Smooth muscle cell (in vitro differentiated cells): Measurements from ENCODE around the gene CYB5B. TPM values are rescaled to one million over a fixed set of nuclear protein-coding genes. Genes with fewer than 3 reads are reported as not detected.

Experiments used
- DNase-seq: peaks from one replicate; lab custom pipeline; 2025; ENCODE audit not compliant: unreplicated experiment; lab: John Stamatoyannopoulos, UW
- H2AFZ ChIP-seq: fragments of 200-600 bp; sonication (generic); 2 replicates; pipeline ENCODE4 v1.6.0; 2016; ENCODE audit warnings: antibody characterized with exemption, low read depth, mild to moderate bottlenecking
- H3F3A ChIP-seq: fragments of 200-600 bp; sonication (generic); 2 replicates; pipeline ENCODE4 v1.6.0; 2017; ENCODE audit warnings: antibody characterized with exemption, low read depth
- H3K27ac ChIP-seq: fragments of 200-600 bp; sonication (generic); 2 replicates; pipeline ENCODE4 v1.5.1; 2016; ENCODE audit warnings: low read depth, mild to moderate bottlenecking
- H3K27me3 ChIP-seq: fragments of 200-600 bp; sonication (generic); 2 replicates; pipeline ENCODE4 v1.6.1; 2016; ENCODE audit warnings: low read depth, mild to moderate bottlenecking
- H3K36me3 ChIP-seq: fragments of 200-600 bp; sonication (generic); 2 replicates; pipeline ENCODE4 v1.5.1; 2016; ENCODE audit warnings: low read depth
- H3K4me1 ChIP-seq: fragments of 200-600 bp; sonication (generic); 2 replicates; pipeline ENCODE4 v1.5.1; 2016; ENCODE audit warnings: low read depth
- H3K4me2 ChIP-seq: fragments of 200-600 bp; sonication (generic); 2 replicates; pipeline ENCODE4 v1.6.0; 2016; ENCODE audit warnings: mild to moderate bottlenecking
- H3K4me3 ChIP-seq: fragments of 200-600 bp; sonication (generic); 2 replicates; pipeline ENCODE4 v1.5.1; 2016; ENCODE audit warnings: mild to moderate bottlenecking
- H3K79me2 ChIP-seq: fragments of 200-600 bp; sonication (generic); 2 replicates; pipeline ENCODE4 v1.6.0; 2016; ENCODE audit warnings: low read depth, mild to moderate bottlenecking
- H3K9ac ChIP-seq: fragments of 200-600 bp; sonication (generic); 2 replicates; pipeline ENCODE4 v1.6.0; 2016; ENCODE audit warnings: low read depth
- H3K9me3 ChIP-seq: fragments of 200-600 bp; sonication (generic); replicated peaks from 2 replicates; pipeline ENCODE4 v1.5.1; 2016; ENCODE audit warnings: low read depth
- H4K20me1 ChIP-seq: fragments of 200-600 bp; sonication (generic); 2 replicates; pipeline ENCODE4 v1.6.0; 2016; ENCODE audit warnings: low read depth
- CTCF ChIP-seq: fragments of 200-600 bp; sonication (generic); IDR thresholded peaks from 2 replicates; pipeline ENCODE4 v1.5.1; 2017; ENCODE audit warnings: borderline replicate concordance, mild to moderate bottlenecking, antibody characterized with exemption; ENCODE audit not compliant: insufficient read depth, poor library complexity, severe bottlenecking
- WGBS: methylation state at CpG from one replicate; pipeline ENCODE4 v1.1.7; 2016; ENCODE audit warnings: low lambda C conversion rate; 5-methylcytosine and 5-hydroxymethylcytosine counted together
- polyA plus RNA-seq: library from polyadenylated mRNA; unstranded; fragments of >200 nt; fragmentation: Nextera tagmentation; extraction: Ambion mirVana; gene quantifications from 2 replicates; pipeline ENCODE4 v1.2.1, GENCODE V29; 2016
- total RNA-seq: library from RNA; depleted of rRNA; stranded (reverse); fragments of >200 nt; gene quantifications from 2 replicates; pipeline ENCODE4 v1.2.3, GENCODE V29; 2014

The CYB5B gene
- total and polyA plus RNA-seq, 2 experiments from 2014 or later = 64.0 to 99.8 TPM

DNA sequence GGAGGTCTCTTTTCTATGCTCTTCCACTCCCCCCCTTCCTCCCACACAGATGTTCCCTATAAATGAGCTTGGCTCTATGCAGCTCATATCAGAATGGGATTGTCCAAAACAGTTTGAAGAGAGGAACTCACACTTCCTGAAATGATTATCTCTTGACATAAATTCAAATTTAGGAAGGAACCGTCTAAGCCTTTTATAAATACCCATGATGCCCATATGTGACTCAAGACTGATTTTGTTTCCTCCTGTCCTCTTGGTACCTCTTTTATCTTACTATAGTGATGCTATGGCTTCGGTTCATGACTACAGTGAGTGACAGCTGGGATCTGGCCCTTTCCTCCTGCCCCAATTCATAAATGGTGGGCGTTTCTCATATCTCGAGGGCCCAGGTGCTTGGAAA is 22.0 kb upstream of the CYB5B start:
- Histone ChIP-seq H3K4me2 (no peak overlapping the region), H3K27me3 (no peaks in the 10 kb centered on the region), H4K20me1 (no peaks in the 10 kb centered on the region), H2AFZ (peak overlapping the region; percentile 22), H3K4me3 (no peak overlapping the region), H3K9me3 (no peaks in the 10 kb centered on the region), H3K27ac (no peak overlapping the region), H3K36me3 (no peaks in the 10 kb centered on the region), H3F3A (peaks cover 8% of the 10 kb centered on the region), H3K4me1 (peaks cover 7% of the 10 kb centered on the region), H3K9ac (no peak overlapping the region), H3K79me2 (no peaks in the 10 kb centered on the region)
- TF ChIP-seq CTCF = no peak
- DNase-seq = no peak
- 78% methylated on average over 4 of the region's 4 CpGs for WGBS

DNA sequence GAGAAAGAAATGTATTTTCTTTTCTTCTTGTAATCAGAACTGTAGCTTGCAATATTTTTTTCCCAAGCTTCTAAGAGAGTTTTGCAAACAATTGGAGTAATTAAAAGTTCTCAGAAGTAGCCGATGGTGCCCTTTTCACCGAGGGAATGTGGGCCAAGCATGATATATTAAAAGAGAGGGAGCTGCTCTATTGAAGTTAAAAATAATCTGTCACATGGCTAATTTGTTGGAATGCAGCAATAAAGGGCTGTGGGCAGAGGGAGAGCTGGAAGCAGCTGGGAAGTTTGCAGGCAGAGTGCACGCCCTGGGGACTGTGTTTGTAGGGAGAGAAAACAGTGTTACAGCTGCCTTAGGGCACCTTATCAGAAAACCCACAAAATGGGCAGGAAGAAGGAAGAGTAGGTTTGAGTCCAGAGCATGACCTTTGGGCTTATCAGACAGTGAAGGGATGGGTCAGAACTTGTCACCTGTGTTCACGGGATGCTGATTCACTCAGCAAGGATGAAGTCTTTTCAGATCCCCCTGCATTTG is 20.1 kb upstream of the CYB5B start:
- H2AFZ ChIP-seq = peak overlapping the region; percentile 14
- 6% methylated on average over 4 of the region's 4 CpGs for WGBS
- no peak for DNase-seq
- peak overlapping the region; percentile 78 for H3K4me2 ChIP-seq
- no peaks in the 10 kb centered on the region for H4K20me1 ChIP-seq
- peaks cover 8% of the 10 kb centered on the region for H3F3A ChIP-seq
- no peak overlapping the region for H3K9ac ChIP-seq
- TF ChIP-seq CTCF = no peak
- no peaks in the 10 kb centered on the region for H3K9me3 ChIP-seq
- no peak overlapping the region for H3K4me3 ChIP-seq
- H3K27me3 ChIP-seq = no peaks in the 10 kb centered on the region
- peak overlapping the region; percentile 37 for H3K27ac ChIP-seq
- no peaks in the 10 kb centered on the region for H3K79me2 ChIP-seq
- peaks cover 7% of the 10 kb centered on the region for H3K4me1 ChIP-seq
- H3K36me3 ChIP-seq = no peaks in the 10 kb centered on the region

DNA sequence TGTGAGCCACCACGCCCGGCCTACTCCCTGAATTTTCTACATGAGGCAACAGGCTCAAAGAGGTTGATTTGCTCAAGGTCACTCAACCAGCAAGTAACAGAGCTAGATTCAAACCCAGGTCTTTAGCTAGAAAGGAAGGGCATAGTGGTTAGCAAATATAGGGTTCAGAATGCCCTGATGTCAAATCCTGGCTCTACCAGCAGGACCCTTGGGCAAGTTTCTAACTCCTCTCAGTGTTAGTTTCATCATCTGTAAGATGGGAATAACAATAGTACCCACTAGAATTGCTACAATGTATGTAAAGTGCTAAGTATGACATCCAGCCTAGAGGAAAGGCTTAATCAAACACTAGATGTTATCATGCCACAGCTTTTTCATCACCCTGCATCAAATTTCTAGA is 19.1 kb upstream of the CYB5B start:
- no peak for TF ChIP-seq CTCF
- no peak overlapping the region for H3K4me3 ChIP-seq
- 97% methylated on average over 2 of the region's 2 CpGs for WGBS
- no peak overlapping the region for H3K27ac ChIP-seq
- DNase-seq = no peak
- no peaks in the 10 kb centered on the region for H4K20me1 ChIP-seq
- H3K9ac ChIP-seq = no peak overlapping the region
- no peak overlapping the region for H2AFZ ChIP-seq
- H3K4me2 ChIP-seq = no peak overlapping the region
- H3K36me3 ChIP-seq = no peaks in the 10 kb centered on the region
- H3F3A ChIP-seq = peaks cover 8% of the 10 kb centered on the region
- peaks cover 7% of the 10 kb centered on the region for H3K4me1 ChIP-seq
- no peaks in the 10 kb centered on the region for H3K27me3 ChIP-seq
- H3K9me3 ChIP-seq = no peaks in the 10 kb centered on the region
- no peaks in the 10 kb centered on the region for H3K79me2 ChIP-seq

GRCh38 chr16:69405757-69406156 is 18.7 kb upstream of the CYB5B start:
- Histone ChIP-seq H3K9me3 (no peaks in the 10 kb centered on the region), H3F3A (peaks cover 8% of the 10 kb centered on the region), H3K27ac (no peak overlapping the region), H3K9ac (no peak overlapping the region), H3K4me2 (no peak overlapping the region), H4K20me1 (no peaks in the 10 kb centered on the region), H3K4me1 (peaks cover 7% of the 10 kb centered on the region), H3K79me2 (no peaks in the 10 kb centered on the region), H3K27me3 (no peaks in the 10 kb centered on the region), H3K4me3 (no peak overlapping the region), H3K36me3 (no peaks in the 10 kb centered on the region), H2AFZ (no peak overlapping the region)
- 93% methylated on average over 5 of the region's 5 CpGs for WGBS
- no peak for TF ChIP-seq CTCF
- DNase-seq = no peak
